Spinal cord (tissue), 10 donors: ENCODE data around the gene CCDC148. TPM values are rescaled to one million over a fixed set of nuclear protein-coding genes. Genes with fewer than 3 reads are reported as not detected.

ENCODE experiments used
- DNase-seq, 6 donors: peaks; one replicate each; pipeline versions ENCODE4 v3.0.0 to v3.0.0-alpha.2; 2013 to 2015; ENCODE audit warnings: low spot score in 6 of 6, low read depth in 4 of 6
- H3K27ac ChIP-seq: one replicate; pipeline ENCODE4 v1.5.1; 2013; ENCODE audit warnings: low read depth, low read length, control low read depth
- H3K27me3 ChIP-seq: one replicate; pipeline ENCODE4 v1.6.1; 2013; ENCODE audit warnings: low read length; ENCODE audit not compliant: control insufficient read depth, insufficient read depth
- H3K36me3 ChIP-seq: one replicate; pipeline ENCODE4 v1.6.1; 2013; ENCODE audit warnings: low read length; ENCODE audit not compliant: control insufficient read depth, insufficient read depth
- H3K4me1 ChIP-seq: one replicate; pipeline ENCODE4 v1.6.1; 2013; ENCODE audit warnings: low read length; ENCODE audit not compliant: control insufficient read depth, insufficient read depth
- H3K4me3 ChIP-seq: one replicate; pipeline ENCODE4 v1.5.1; 2013; ENCODE audit warnings: low read depth, low read length, control low read depth
- H3K9me3 ChIP-seq: one replicate; pipeline ENCODE4 v1.6.1; 2013; ENCODE audit warnings: low read length; ENCODE audit not compliant: control insufficient read depth, insufficient read depth
- WGBS: methylation state at CpG from one replicate; pipeline ENCODE4 v1.1.5; 2013; ENCODE audit warnings: missing lambda C conversion rate; ENCODE audit not compliant: insufficient coverage; 5-methylcytosine and 5-hydroxymethylcytosine counted together
- polyA plus RNA-seq, 2 donors: library from polyadenylated mRNA; unstranded; fragments of 120-200 nt; gene quantifications; one replicate each; pipeline ENCODE4 v1.2.1, GENCODE V29; 2013; ENCODE audit not compliant: insufficient read length in 2 of 2
- total RNA-seq, 2 donors: library from RNA; depleted of rRNA in 1 of 2; stranded (reverse); fragments of 120-200 nt in 1 of 2; fragments of >200 nt in 1 of 2; gene quantifications; one replicate each; pipeline versions ENCODE4 v1.2.3 to v1.2.4, GENCODE V29; 2013 to 2014
- donor health status: healthy.

CCDC148 gene
- total and polyA plus RNA-seq, 4 donors, result 3.3 to 11.1 (median 7.3) TPM

DNA sequence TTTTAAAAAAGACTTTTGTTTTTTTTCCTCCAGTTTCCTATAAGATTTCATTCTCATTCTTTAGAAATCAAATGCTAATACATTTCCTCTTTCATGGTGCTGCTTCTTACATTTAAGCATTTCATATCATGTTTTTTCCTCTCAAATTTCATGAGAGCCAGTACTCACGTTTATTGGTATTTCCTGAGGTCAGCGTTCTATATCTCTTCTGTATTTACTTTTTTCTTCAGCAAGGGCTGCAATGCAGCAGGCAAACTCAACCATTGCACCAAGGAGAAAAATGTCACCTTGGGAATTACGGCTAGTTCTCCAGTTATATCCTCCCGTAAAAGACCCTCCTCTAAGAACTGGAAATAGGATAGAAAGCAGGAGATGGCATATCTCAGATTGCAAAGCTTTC lies 322.5 kb downstream of the CCDC148 start:
- 100% methylated on average over 2 of the region's 4 CpGs for WGBS
- Histone ChIP-seq H3K36me3 (no peaks in the 10 kb centered on the region), H3K9me3 (no peaks in the 10 kb centered on the region), H3K27me3 (no peaks in the 10 kb centered on the region), H3K4me1 (no peaks in the 10 kb centered on the region), H3K4me3 (no peak overlapping the region), H3K27ac (no peak overlapping the region)
- DNase-seq, result no peak

DNA sequence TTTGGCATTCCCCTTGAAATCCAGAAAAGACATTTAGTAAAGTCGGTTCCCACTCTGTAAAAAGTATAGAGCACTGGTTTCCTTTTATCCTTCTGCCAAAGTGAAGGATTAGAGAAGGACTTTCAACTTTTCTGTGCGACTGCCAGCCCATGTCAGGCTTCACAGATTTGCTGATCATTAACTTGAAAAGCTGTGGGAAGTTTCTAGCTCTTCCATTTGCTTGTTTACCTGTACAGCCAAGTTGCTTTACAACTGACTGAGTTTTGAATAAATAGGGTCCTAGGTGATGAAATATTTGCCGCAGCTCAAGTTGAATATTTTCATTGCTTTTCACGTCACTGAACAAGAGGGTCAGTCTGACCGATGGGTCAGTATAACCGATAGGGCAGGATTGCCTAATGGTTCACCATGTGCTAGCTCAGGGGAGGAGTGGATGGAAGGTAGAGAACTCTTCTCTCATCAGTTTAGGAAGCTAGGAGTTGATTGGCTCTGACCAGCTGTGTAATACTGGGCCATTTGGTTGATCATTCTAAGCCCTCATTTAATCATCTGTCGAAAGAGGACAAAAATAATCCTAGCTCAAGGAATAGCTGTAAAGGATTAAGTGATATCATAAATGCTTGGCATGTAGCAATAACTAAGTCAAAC lies 324.5 kb downstream of the CCDC148 start:
- Histone ChIP-seq H3K4me1 (no peaks in the 10 kb centered on the region), H3K4me3 (no peak overlapping the region), H3K36me3 (no peaks in the 10 kb centered on the region), H3K9me3 (no peaks in the 10 kb centered on the region), H3K27ac (no peak overlapping the region), H3K27me3 (no peaks in the 10 kb centered on the region)
- no peak for DNase-seq
- 77% methylated on average over 5 of the region's 7 CpGs for WGBS

- H3K27me3 ChIP-seq, result no peaks in the 10 kb centered on the region
- H3K4me1 ChIP-seq, result no peaks in the 10 kb centered on the region
- H3K9me3 ChIP-seq, result no peaks in the 10 kb centered on the region
- WGBS, result no CpG with 5 or more reads among the region's 1 CpG
- H3K27ac ChIP-seq, result no peak overlapping the region
- peak in 1 of 6 donors; percentile 26 for DNase-seq
- H3K4me3 ChIP-seq, result no peak overlapping the region
- H3K36me3 ChIP-seq, result no peaks in the 10 kb centered on the region
These were observed 325.1 kb downstream of the CCDC148 start for GRCh38 chr2:158131483-158131912.

GRCh38 chr2:158130832-158131473 lies 325.6 kb downstream of the CCDC148 start:
- H3K27me3 ChIP-seq, result no peaks in the 10 kb centered on the region
- H3K27ac ChIP-seq, result no peak overlapping the region
- no peak for DNase-seq
- H3K4me1 ChIP-seq, result no peaks in the 10 kb centered on the region
- no peak overlapping the region for H3K4me3 ChIP-seq
- H3K36me3 ChIP-seq, result no peaks in the 10 kb centered on the region
- H3K9me3 ChIP-seq, result no peaks in the 10 kb centered on the region
- WGBS, result 100% methylated on average over 1 of the region's 2 CpGs

DNA sequence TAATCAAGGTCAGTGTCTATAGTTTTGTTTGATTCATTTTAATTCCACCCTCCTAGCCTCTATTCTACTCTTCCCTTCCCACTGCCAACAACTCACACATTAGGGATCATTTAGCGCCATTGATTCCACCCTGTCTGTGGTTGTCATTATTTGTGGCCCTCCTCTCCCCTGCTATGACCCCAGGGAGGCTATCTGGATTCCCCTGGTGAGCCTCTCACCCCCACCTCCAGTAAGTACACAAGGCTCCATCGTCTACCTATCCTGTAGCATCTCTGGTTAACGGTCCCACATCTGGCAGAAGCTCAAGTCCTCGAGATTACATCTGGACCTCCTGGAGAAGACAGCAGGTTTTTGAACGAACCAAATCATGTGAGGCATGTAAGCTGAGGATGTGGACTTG lies 327.5 kb downstream of the CCDC148 start:
- Histone ChIP-seq H3K27ac (no peak overlapping the region), H3K9me3 (no peaks in the 10 kb centered on the region), H3K4me1 (no peaks in the 10 kb centered on the region), H3K27me3 (no peaks in the 10 kb centered on the region), H3K4me3 (no peak overlapping the region), H3K36me3 (no peaks in the 10 kb centered on the region)
- DNase-seq, result no peak
- WGBS, result 80% methylated on average over 5 of the region's 5 CpGs

- Histone ChIP-seq H3K27me3 (no peaks in the 10 kb centered on the region), H3K4me3 (no peak overlapping the region), H3K27ac (no peak overlapping the region), H3K9me3 (no peaks in the 10 kb centered on the region), H3K36me3 (no peaks in the 10 kb centered on the region), H3K4me1 (no peaks in the 10 kb centered on the region)
- DNase-seq, result no peak
- WGBS, result no CpG with 5 or more reads among the region's 2 CpGs
These were observed 328.2 kb downstream of the CCDC148 start for GRCh38 chr2:158128168-158128973.

GRCh38 chr2:158127380-158127804 lies 329.2 kb downstream of the CCDC148 start:
- H3K9me3 ChIP-seq, result no peaks in the 10 kb centered on the region
- H3K27ac ChIP-seq, result no peak overlapping the region
- H3K27me3 ChIP-seq, result no peaks in the 10 kb centered on the region
- DNase-seq, result no peak
- no peaks in the 10 kb centered on the region for H3K36me3 ChIP-seq
- H3K4me3 ChIP-seq, result no peak overlapping the region
- no peaks in the 10 kb centered on the region for H3K4me1 ChIP-seq
- no CpG with 5 or more reads among the region's 1 CpG for WGBS

DNA sequence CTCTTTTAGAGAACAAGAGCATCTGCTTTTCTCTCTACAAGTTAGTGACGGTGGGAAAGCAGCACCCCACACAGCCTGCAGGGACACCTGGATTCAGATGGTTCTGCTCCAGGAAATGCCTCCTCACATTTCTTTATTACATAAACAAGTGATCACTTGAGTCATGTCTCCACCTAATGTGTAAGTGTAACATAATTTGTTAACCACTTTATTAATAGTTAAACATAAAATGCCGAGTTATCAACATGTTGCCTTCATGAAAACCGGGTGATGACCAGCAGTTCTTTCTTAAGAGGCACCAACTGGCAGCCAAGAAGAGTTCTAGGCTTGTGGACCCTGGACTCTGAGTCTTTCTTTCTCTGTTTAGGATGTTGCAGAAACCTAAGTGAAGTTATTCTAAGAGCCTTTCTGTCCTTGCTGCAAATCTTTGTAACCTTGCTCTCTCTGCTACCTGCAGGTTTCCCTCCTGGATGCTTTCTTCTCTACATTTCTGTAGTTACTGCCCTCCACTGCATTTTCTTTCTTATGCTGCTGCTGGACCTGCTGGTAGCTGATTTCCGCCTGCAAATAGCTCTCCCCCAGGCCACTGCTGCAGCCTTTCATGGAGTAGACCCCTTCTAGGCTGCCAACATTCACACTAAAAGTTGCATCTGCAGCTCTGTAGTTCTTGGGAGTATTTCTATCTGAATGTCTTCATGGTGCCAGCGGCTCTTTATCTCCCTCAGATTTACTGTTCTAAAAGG lies 330.6 kb downstream of the CCDC148 start:
- WGBS, result 85% methylated on average over 3 of the region's 5 CpGs
- H3K27ac ChIP-seq, result no peak overlapping the region

DNA sequence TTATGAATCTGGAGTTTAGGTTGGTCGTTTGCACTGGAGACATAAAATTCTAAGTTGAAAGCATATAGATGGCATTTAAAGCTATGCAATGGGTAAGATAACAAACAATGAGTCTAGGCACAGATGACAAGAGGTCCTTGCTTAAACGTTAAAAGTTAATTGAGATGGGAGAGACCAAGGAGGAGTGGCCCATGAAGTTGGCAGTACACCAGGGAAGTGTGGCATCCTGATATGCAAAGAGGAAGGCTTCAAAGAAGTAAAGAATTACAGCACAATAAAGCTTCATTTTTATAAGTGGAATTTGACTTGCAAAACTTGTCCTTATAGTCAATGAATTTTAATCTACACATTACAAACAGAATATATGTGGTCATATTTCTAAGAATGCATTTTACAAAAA lies 331.7 kb downstream of the CCDC148 start:
- WGBS, result 85% methylated on average over 2 of the region's 2 CpGs
- H3K36me3 ChIP-seq, result no peaks in the 10 kb centered on the region
- H3K27me3 ChIP-seq, result no peaks in the 10 kb centered on the region
- no peak overlapping the region for H3K4me3 ChIP-seq
- no peak overlapping the region for H3K27ac ChIP-seq
- H3K9me3 ChIP-seq, result no peaks in the 10 kb centered on the region
- no peak for DNase-seq
- no peaks in the 10 kb centered on the region for H3K4me1 ChIP-seq

More for the DNA sequence above, 330.6 kb downstream of the CCDC148 start:
- Histone ChIP-seq H3K4me3 (no peak overlapping the region), H3K9me3 (no peaks in the 10 kb centered on the region), H3K4me1 (no peaks in the 10 kb centered on the region), H3K27me3 (no peaks in the 10 kb centered on the region), H3K36me3 (no peaks in the 10 kb centered on the region)
- DNase-seq, result no peak
